GM19463 (cell line): ENCODE results near the gene GOLGA6L2.
"Not testable (repeated sequence)": the region's sequence is repeated elsewhere in the genome, so short reads cannot be mapped to it uniquely, and the experiment has no call there.

Experiments used
- ATAC-seq: cut with Tn5 transposase; IDR thresholded peaks from one replicate; pipeline ENCODE4 v1.9.1; 2021; ENCODE audit warnings: mild to moderate bottlenecking, moderate library complexity; ENCODE audit not compliant: unreplicated experiment

Gene GOLGA6L2

GRCh38 chr15:23447107-23447500, at the start of gene GOLGA6L2:
GOLGA6L2 (minus strand) TSS chr15:23447243; CDS start chr15:23447181, 62 bp downstream.
- ATAC-seq: no peak

- no peak for ATAC-seq
Measured at GRCh38 chr15:23484870-23485269, 37.8 kb upstream of the GOLGA6L2 start.

- no peak for ATAC-seq
Measured at GRCh38 chr15:23483821-23484299, 36.8 kb upstream of the GOLGA6L2 start.

GRCh38 chr15:23482764-23483489, 35.9 kb upstream of the GOLGA6L2 start:
- no peak for ATAC-seq

GRCh38 chr15:23482228-23482627, 35.2 kb upstream of the GOLGA6L2 start:
- no peak for ATAC-seq

- no peak for ATAC-seq
Measured at GRCh38 chr15:23477920-23478319, 30.9 kb upstream of the GOLGA6L2 start.

- no peak for ATAC-seq
Measured at GRCh38 chr15:23472678-23473077, 25.6 kb upstream of the GOLGA6L2 start.

- no peak for ATAC-seq
Measured at GRCh38 chr15:23472033-23472432, 25.0 kb upstream of the GOLGA6L2 start.

- ATAC-seq: no peak
Measured at GRCh38 chr15:23467110-23467600, 20.1 kb upstream of the GOLGA6L2 start.

- ATAC-seq: no peak
Measured at GRCh38 chr15:23457890-23458289, 10.8 kb upstream of the GOLGA6L2 start.

GRCh38 chr15:23446215-23447106, 582 bp downstream of the GOLGA6L2 start:
- no peak for ATAC-seq

- no peak for ATAC-seq
Measured at GRCh38 chr15:23444269-23444668, 2.8 kb downstream of the GOLGA6L2 start.

GRCh38 chr15:23441204-23441603, 5.8 kb downstream of the GOLGA6L2 start:
- no peak for ATAC-seq

- ATAC-seq: no peak
Measured at GRCh38 chr15:23440596-23440995, 6.4 kb downstream of the GOLGA6L2 start.

GRCh38 chr15:23439513-23439912, 7.5 kb downstream of the GOLGA6L2 start:
- ATAC-seq: no peak

GRCh38 chr15:23438816-23439466, 8.1 kb downstream of the GOLGA6L2 start:
- no peak for ATAC-seq

GRCh38 chr15:23437673-23438072, 9.4 kb downstream of the GOLGA6L2 start:
- no peak for ATAC-seq

- ATAC-seq: no peak
Measured at GRCh38 chr15:23437146-23437545, 9.9 kb downstream of the GOLGA6L2 start.

GRCh38 chr15:23436421-23436820, 10.6 kb downstream of the GOLGA6L2 start:
- ATAC-seq: no peak

GRCh38 chr15:23434699-23435098, 12.3 kb downstream of the GOLGA6L2 start:
- not testable (repeated sequence) for ATAC-seq

GRCh38 chr15:23425327-23425726, 21.7 kb downstream of the GOLGA6L2 start:
- ATAC-seq: not testable (repeated sequence)
